PC-3 (cell line): ENCODE data around the gene KCNQ2. TPM values are rescaled to one million over a fixed set of nuclear protein-coding genes. Genes with fewer than 3 reads are reported as not detected.

Source experiments
- ATAC-seq: fragments of 200-7000 bp; cut with Tn5 transposase; 2 replicates; pipeline ENCODE4 v1.9.1; 2020; ENCODE audit warnings: mild to moderate bottlenecking, moderate library complexity
- BruUV-seq: library from RNA; stranded (reverse); fragments of 400-500 nt; replicated peaks from 2 replicates; lab custom pipeline; 2021; lab: Mats Ljungman, UMichigan
- CTCF ChIA-PET: fragments of 300-600 bp; sonication (Branson Sonifier 250); formaldehyde crosslinking; loops from one replicate; lab custom pipeline; 2022; ENCODE audit warnings: antibody characterized with exemption; lab: Charles Lee
- POLR2A ChIA-PET: fragments of 300-600 bp; sonication (Branson Sonifier 250); formaldehyde crosslinking; loops from one replicate; lab custom pipeline; 2022; ENCODE audit warnings: antibody characterized with exemption; ENCODE audit not compliant: unreplicated experiment; lab: Charles Lee
- DNase-seq: peaks from one replicate; pipeline ENCODE4 v3.0.0-alpha.2; 2015
- H2AFZ ChIP-seq: fragments of 300-600 bp; sonication (generic); 2 replicates; pipeline ENCODE4 v1.6.0; 2016; ENCODE audit warnings: antibody characterized with exemption, low read length
- H3F3A ChIP-seq: fragments of 300-600 bp; sonication (generic); one replicate; pipeline ENCODE4 v1.6.0; 2017; ENCODE audit warnings: antibody characterized with exemption, low read length, control low read depth, mild to moderate bottlenecking; ENCODE audit not compliant: unreplicated experiment
- H3K27ac ChIP-seq: fragments of 300-600 bp; sonication (generic); 2 replicates; pipeline ENCODE4 v1.5.1; 2016; ENCODE audit warnings: mild to moderate bottlenecking, low read length
- H3K27me3 ChIP-seq: fragments of 300-600 bp; sonication (generic); 2 replicates; pipeline ENCODE4 v1.6.1; 2016; ENCODE audit warnings: low read length, mixed read lengths
- H3K36me3 ChIP-seq: fragments of 300-600 bp; sonication (generic); 2 replicates; pipeline ENCODE4 v1.6.1; 2016; ENCODE audit warnings: low read depth, mixed run types, low read length, mixed read lengths
- H3K4me1 ChIP-seq: fragments of 300-600 bp; sonication (generic); 2 replicates; pipeline ENCODE4 v1.5.1; 2016; ENCODE audit warnings: low read length; ENCODE audit not compliant: insufficient read depth
- H3K4me2 ChIP-seq: fragments of 300-600 bp; sonication (generic); 2 replicates; pipeline ENCODE4 v1.6.0; 2016; ENCODE audit warnings: low read length
- H3K4me3 ChIP-seq: fragments of 300-600 bp; sonication (generic); 2 replicates; pipeline ENCODE4 v1.5.1; 2016; ENCODE audit warnings: mild to moderate bottlenecking, low read length, mixed read lengths
- H3K79me2 ChIP-seq: fragments of 300-600 bp; sonication (generic); 2 replicates; pipeline ENCODE4 v1.6.1; 2017; ENCODE audit warnings: low read length, mixed read lengths
- H3K9ac ChIP-seq: fragments of 300-600 bp; sonication (generic); 2 replicates; pipeline ENCODE4 v1.6.0; 2016; ENCODE audit warnings: mild to moderate bottlenecking, low read length
- H3K9me2 ChIP-seq: fragments of 300-600 bp; sonication (generic); replicated peaks from 2 replicates; pipeline ENCODE4 v1.6.1; 2016; ENCODE audit warnings: mixed run types, low read length, mixed read lengths
- H3K9me3 ChIP-seq: fragments of 300-600 bp; sonication (generic); 2 replicates; pipeline ENCODE4 v1.6.1; 2016; ENCODE audit warnings: low read length, mixed read lengths
- H4K20me1 ChIP-seq: fragments of 300-600 bp; sonication (generic); 2 replicates; pipeline ENCODE4 v1.6.1; 2016; ENCODE audit warnings: low read length, mixed read lengths
- CTCF ChIP-seq: fragments of 300-600 bp; sonication (generic); conservative IDR thresholded peaks from 2 replicates; pipeline ENCODE4 v1.5.1; 2017; ENCODE audit warnings: antibody characterized with exemption, low read depth, mild to moderate bottlenecking, low read length
- EZH2 ChIP-seq: fragments of 300-600 bp; sonication (generic); IDR thresholded peaks from one replicate; pipeline ENCODE4 v1.6.1; 2017; ENCODE audit warnings: antibody characterized with exemption, mild to moderate bottlenecking, low read length; ENCODE audit not compliant: unreplicated experiment
- EZH2phosphoT487 ChIP-seq: fragments of 300-600 bp; sonication (generic); IDR thresholded peaks from 2 replicates; pipeline ENCODE4 v1.6.1; 2018; ENCODE audit warnings: mild to moderate bottlenecking, antibody characterized with exemption, low read length, borderline replicate concordance
- intact Hi-C: fragments of 100-400 bp; cut with micrococcal nuclease; formaldehyde crosslinking; loops from 2 replicates; pipeline ENCODE4 v1.9.0; 2023
- total RNA-seq: library from RNA; depleted of rRNA; stranded (reverse); fragments of >200 nt; gene quantifications from 2 replicates; pipeline ENCODE4 v1.2.3, GENCODE V29; 2014

KCNQ2 gene
- total RNA-seq, 1 experiment from 2014 or later: not detected

GRCh38 chr20:63501818-63502670 is 29.6 kb upstream of the KCNQ2 start:
- Histone ChIP-seq H3K4me1 (peaks cover 9% of the 10 kb centered on the region), H3K36me3 (no peaks in the 10 kb centered on the region), H3K79me2 (peaks cover 14% of the 10 kb centered on the region), H3K9me2 (no peaks in the 10 kb centered on the region), H3K9me3 (no peaks in the 10 kb centered on the region), H3F3A (no peaks in the 10 kb centered on the region), H3K4me3 (no peak overlapping the region), H3K27ac (no peak overlapping the region), H3K27me3 (no peaks in the 10 kb centered on the region), H4K20me1 (no peaks in the 10 kb centered on the region), H3K4me2 (no peak overlapping the region), H3K9ac (no peak overlapping the region), H2AFZ (no peak overlapping the region)
- ChIA-PET CTCF (no interaction called here), POLR2A (no interaction called here)
- ATAC-seq: no peak
- DNase-seq: no peak
- no peak for TF ChIP-seq CTCF
- no peak for TF ChIP-seq EZH2phosphoT487
- TF ChIP-seq EZH2: no peak
- no TSS peak for BruUV-seq
- intact Hi-C loops: no loop called here

GRCh38 chr20:63500902-63501817 is 28.7 kb upstream of the KCNQ2 start:
- H3K9ac ChIP-seq: no peak overlapping the region
- no peaks in the 10 kb centered on the region for H3F3A ChIP-seq
- H3K27me3 ChIP-seq: no peaks in the 10 kb centered on the region
- peaks cover under 1% of the 10 kb centered on the region; the same call in 1 of the 2 replicates for H3K36me3 ChIP-seq
- no peaks in the 10 kb centered on the region; the same call in 1 of the 2 replicates for H4K20me1 ChIP-seq
- no peaks in the 10 kb centered on the region for H3K9me3 ChIP-seq
- no peak for TF ChIP-seq CTCF
- TF ChIP-seq EZH2phosphoT487: no peak
- TF ChIP-seq EZH2: no peak
- no TSS peak for BruUV-seq
- ChIA-PET CTCF (interaction anchor here (0.6 kb wide), 1 partner anchor 440 kb away, joined by 3 read pairs; no protein-coding TSS in a partner anchor), POLR2A (no interaction called here)
- DNase-seq (no peak), ATAC-seq (no peak)
- H3K9me2 ChIP-seq: no peaks in the 10 kb centered on the region
- peaks cover 14% of the 10 kb centered on the region for H3K4me1 ChIP-seq
- no peak overlapping the region for H2AFZ ChIP-seq
- no peak overlapping the region for H3K27ac ChIP-seq
- peaks cover 21% of the 10 kb centered on the region for H3K79me2 ChIP-seq
- H3K4me3 ChIP-seq: no peak overlapping the region
- no peak overlapping the region for H3K4me2 ChIP-seq
- intact Hi-C loops: no loop called here
